Fibroblast of lung (primary cell): ENCODE results near the gene SLC13A3.

Source experiments
- CTCF ChIP-seq, 2 donors: IDR thresholded peaks in 1 of 2; conservative IDR thresholded peaks in 1 of 2; 1 replicate in 1 of 2; 2 replicates in 1 of 2; pipeline ENCODE4 v1.5.1; 2011 to 2012; ENCODE audit warnings: low read length in 2 of 2, control low read depth in 1 of 2, inconsistent platforms in 1 of 2, low read depth in 1 of 2, mild to moderate bottlenecking in 1 of 2
- EZH2 ChIP-seq: IDR thresholded peaks from 2 replicates; pipeline ENCODE4 v1.5.1; 2012; ENCODE audit warnings: low read length, control low read depth, mild to moderate bottlenecking; ENCODE audit errors: missing control alignments

- no peak for TF ChIP-seq CTCF (conservative IDR thresholded peaks at IDR 0.05 in 1 of 2, IDR thresholded peaks at IDR 0.05 in 1 of 2; ENCODE audit: low read depth in 1 of 2, low read length in 2 of 2)
- no peak for TF ChIP-seq EZH2
These were observed 39.2 kb upstream of the SLC13A3 start for GRCh38 chr20:46690219-46691106.
